B cell (primary cell): Measurements from ENCODE around the gene B4GALT3. TPM values are rescaled to one million over a fixed set of nuclear protein-coding genes. Genes with fewer than 3 reads are reported as not detected.

Source experiments
- ATAC-seq: fragments of 200-7000 bp; cut with Tn5 transposase; one replicate; pipeline ENCODE4 v1.10.0; 2021; ENCODE audit warnings: low read depth, mild to moderate bottlenecking, moderate number of reproducible peaks, moderate library complexity
- CTCF ChIA-PET: fragments of 350-600 bp; sonication (Branson Sonifier 250); formaldehyde crosslinking; loops from one replicate; lab custom pipeline; 2021; ENCODE audit warnings: antibody characterized with exemption, inconsistent platforms; lab: Charles Lee
- POLR2A ChIA-PET: fragments of 350-600 bp; sonication (Branson Sonifier 250); formaldehyde crosslinking; loops from one replicate; lab custom pipeline; 2021; ENCODE audit warnings: antibody characterized with exemption; lab: Charles Lee
- DNase-seq: peaks from one replicate; pipeline ENCODE4 v3.0.0; 2013
- H2AFZ ChIP-seq: 2 replicates; pipeline ENCODE4 v1.6.1; 2012; ENCODE audit warnings: mild to moderate bottlenecking, low read depth, low read length; ENCODE audit not compliant: insufficient read depth, poor library complexity, severe bottlenecking
- H3K27ac ChIP-seq, 2 donors: 1 replicate in 1 of 2; 2 replicates in 1 of 2; pipeline ENCODE4 v1.5.1; 2012 to 2013; ENCODE audit warnings: low read length in 2 of 2, mild to moderate bottlenecking in 2 of 2, moderate library complexity in 1 of 2
- H3K27me3 ChIP-seq, 4 experiments: fragments of 200-600 bp in 1 of 4; sonication (generic) in 1 of 4; replicated peaks in 1 of 4; 1 replicate in 2 of 4; 2 replicates in 2 of 4; pipeline versions ENCODE4 v1.6.1 to v1.7.0; 2013 to 2016; ENCODE audit warnings: low read length in 3 of 4, mild to moderate bottlenecking in 2 of 4, mixed read lengths in 1 of 4, moderate library complexity in 1 of 4; ENCODE audit not compliant: insufficient read depth in 4 of 4, control insufficient read depth in 3 of 4; ENCODE audit errors: control extremely low read depth in 1 of 4
- H3K36me3 ChIP-seq, 2 experiments: replicated peaks in 1 of 2; 1 replicate in 1 of 2; 2 replicates in 1 of 2; pipeline versions ENCODE4 v1.6.1 to v1.7.1; 2013; ENCODE audit warnings: low read length in 1 of 2; ENCODE audit not compliant: insufficient read depth in 2 of 2, control insufficient read depth in 1 of 2; ENCODE audit errors: control extremely low read depth in 1 of 2, extremely low read depth in 1 of 2
- H3K4me1 ChIP-seq, 2 donors: fragments of 200-600 bp in 1 of 2; sonication (generic) in 1 of 2; 1 replicate in 1 of 2; 2 replicates in 1 of 2; pipeline versions ENCODE4 v1.5.1 to v1.6.1; 2013 to 2017; ENCODE audit warnings: low read length in 2 of 2; ENCODE audit not compliant: control insufficient read depth in 2 of 2, insufficient read depth in 2 of 2
- H3K4me2 ChIP-seq: replicated peaks from 2 replicates; pipeline ENCODE3; 2012; ENCODE audit warnings: mild to moderate bottlenecking, low read depth, low read length; ENCODE audit not compliant: poor library complexity, severe bottlenecking
- H3K4me3 ChIP-seq, 5 experiments: fragments of 200-600 bp in 1 of 5; sonication (generic) in 1 of 5; 1 replicate in 3 of 5; 2 replicates in 2 of 5; pipeline versions ENCODE4 v1.5.1 to v1.7.0; 2011 to 2016; ENCODE audit warnings: low read length in 4 of 5, mild to moderate bottlenecking in 4 of 5, low read depth in 2 of 5, control low read depth in 1 of 5, moderate library complexity in 1 of 5; ENCODE audit not compliant: insufficient read depth in 1 of 5; ENCODE audit errors: control extremely low read depth in 1 of 5, extremely low read depth in 1 of 5
- H3K79me2 ChIP-seq: fragments of 200-600 bp; sonication (generic); one replicate; pipeline ENCODE4 v1.6.0; 2016; ENCODE audit warnings: low read length; ENCODE audit not compliant: control insufficient read depth, insufficient read depth
- H3K9ac ChIP-seq: fragments of 200-600 bp; sonication (generic); 2 replicates; pipeline ENCODE4 v1.6.1; 2017; ENCODE audit warnings: mild to moderate bottlenecking, low read length, moderate library complexity
- H3K9me3 ChIP-seq, 3 donors: one replicate each; pipeline versions ENCODE4 v1.6.1 to v1.7.1; 2013; ENCODE audit warnings: low read length in 2 of 3; ENCODE audit not compliant: control insufficient read depth in 2 of 3, insufficient read depth in 1 of 3; ENCODE audit errors: control extremely low read depth in 1 of 3
- H4K20me1 ChIP-seq: 2 replicates; pipeline ENCODE4 v1.6.0; 2012; ENCODE audit warnings: mild to moderate bottlenecking, low read length; ENCODE audit not compliant: insufficient read depth, control insufficient read depth, poor library complexity, severe bottlenecking
- H3K27ac Mint-ChIP-seq: one replicate; pipeline ENCODE4 v1.8.0; 2021; ENCODE audit warnings: mixed read lengths
- H3K27me3 Mint-ChIP-seq: one replicate; pipeline ENCODE4 v1.8.0; 2021; ENCODE audit warnings: mixed read lengths
- H3K4me1 Mint-ChIP-seq: one replicate; pipeline ENCODE4 v1.8.0; 2021; ENCODE audit warnings: mixed read lengths
- H3K4me3 Mint-ChIP-seq: one replicate; pipeline ENCODE4 v1.8.0; 2021; ENCODE audit warnings: mixed read lengths
- H3K9me3 Mint-ChIP-seq: one replicate; pipeline ENCODE4 v1.8.0; 2022; ENCODE audit warnings: mixed read lengths; ENCODE audit not compliant: insufficient read depth
- CTCF ChIP-seq: fragments of 200-600 bp; IDR thresholded peaks from one replicate; pipeline ENCODE4 v1.8.0; 2022; ENCODE audit warnings: antibody characterized with exemption, mild to moderate bottlenecking
- EZH2 ChIP-seq: IDR thresholded peaks from 2 replicates; pipeline ENCODE4 v1.6.1; 2012; ENCODE audit warnings: borderline replicate concordance, low read depth, mild to moderate bottlenecking, moderate library complexity, low read length; ENCODE audit not compliant: insufficient read depth, poor library complexity, severe bottlenecking
- WGBS: methylation state at CpG from one replicate; pipeline ENCODE4 v1.1.5; 2013; ENCODE audit warnings: missing lambda C conversion rate; ENCODE audit not compliant: insufficient coverage; 5-methylcytosine and 5-hydroxymethylcytosine counted together
- intact Hi-C: fragments of 100-400 bp; cut with micrococcal nuclease; formaldehyde crosslinking; loops from one replicate; pipeline ENCODE4 v1.10.0; 2022
- polyA plus RNA-seq: library from polyadenylated mRNA; depleted of rRNA; stranded (reverse); fragments of >200 nt; gene quantifications from 2 replicates; pipeline ENCODE4 v1.2.3, GENCODE V29; 2012
- total RNA-seq, 2 donors: library from RNA; stranded (reverse); fragments of 120-200 nt in 1 of 2; gene quantifications; 1 replicate in 1 of 2; 2 replicates in 1 of 2; pipeline versions ENCODE4 v1.2.3 to v1.2.4, GENCODE V29; 2013 to 2022

The B4GALT3 gene
- total and polyA plus RNA-seq, 2 donors (not counting 1 experiment from before 2014, with no cell fraction given): 37.6 to 59.6 TPM

GRCh38 chr1:161163793-161164192 is 13.5 kb downstream of the B4GALT3 start:
- peaks cover 34 to 44% of the 10 kb centered on the region in 2 donors for H3K4me1 ChIP-seq
- POLR2A ChIA-PET: interaction anchor here (0.7 kb wide), 1 partner anchor 24 kb away, joined by 3 read pairs; no protein-coding TSS in a partner anchor

More at GRCh38 chr1:161163793-161164192, 13.5 kb downstream of the B4GALT3 start:
- ATAC-seq (no peak), DNase-seq (no peak)
- Histone ChIP-seq H2AFZ (no peak overlapping the region), H3K4me2 (no peak overlapping the region), H3K9me3 (peaks cover 0 to 3% (median 0%) of the 10 kb centered on the region in 3 donors), H3K27ac (no peak overlapping the region), H4K20me1 (no peaks in the 10 kb centered on the region), H3K9ac (no peak overlapping the region), H3K27me3 (no peaks in the 10 kb centered on the region), H3K79me2 (peaks cover 36% of the 10 kb centered on the region), H3K36me3 (peaks cover 0 to 27% of the 10 kb centered on the region in 2 experiments), H3K4me3 (no peak overlapping the region)
- peaks cover 66% of the 10 kb centered on the region for H3K4me1 Mint-ChIP-seq
- 100% methylated on average over 2 of the region's 5 CpGs for WGBS
- H3K27ac Mint-ChIP-seq: peak overlapping the region; percentile 17
- CTCF ChIA-PET: interaction anchor here (1.1 to 4.4 kb wide), 5 partner anchors 11 to 220 kb away, joined by 3 to 47 read pairs (median 19); partner anchors contain the start of gene B4GALT3
- no peak overlapping the region for H3K4me3 Mint-ChIP-seq
- intact Hi-C loops: no loop called here
- no peaks in the 10 kb centered on the region for H3K27me3 Mint-ChIP-seq
- no peaks in the 10 kb centered on the region for H3K9me3 Mint-ChIP-seq
- TF ChIP-seq CTCF (no peak), EZH2 (no peak)
